ENCODE results near the gene LYL1.

Gene LYL1

GRCh38 chr19:13060233-13060963, 42.3 kb downstream of the LYL1 start:
- DNase-seq (ENCODE audit: low read depth in 3 of 3, low spot score in 1 of 3): no peak

GRCh38 chr19:13058951-13059660, 43.6 kb downstream of the LYL1 start:
- no peak for DNase-seq (ENCODE audit: low read depth in 3 of 3, low spot score in 1 of 3)

GRCh38 chr19:13057744-13058143, 44.9 kb downstream of the LYL1 start:
- DNase-seq (ENCODE audit: low read depth in 3 of 3, low spot score in 1 of 3): no peak

GRCh38 chr19:13057147-13057572, 45.5 kb downstream of the LYL1 start:
- DNase-seq (ENCODE audit: low read depth in 3 of 3, low spot score in 1 of 3): no peak

GRCh38 chr19:13056052-13056660, 46.5 kb downstream of the LYL1 start:
- no peak for DNase-seq (ENCODE audit: low read depth in 3 of 3, low spot score in 1 of 3)

GRCh38 chr19:13055213-13056051, 47.2 kb downstream of the LYL1 start:
- DNase-seq (ENCODE audit: low read depth in 3 of 3, low spot score in 1 of 3): no peak

- no peak for DNase-seq (ENCODE audit: low read depth in 3 of 3, low spot score in 1 of 3)
Measured at GRCh38 chr19:13054626-13055212, 47.9 kb downstream of the LYL1 start.

GRCh38 chr19:13053761-13054625, 48.7 kb downstream of the LYL1 start:
- DNase-seq (ENCODE audit: low read depth in 3 of 3, low spot score in 1 of 3): no peak

- DNase-seq (ENCODE audit: low read depth in 3 of 3, low spot score in 1 of 3): no peak
Measured at GRCh38 chr19:13053238-13053637, 49.4 kb downstream of the LYL1 start.

- no peak for DNase-seq (ENCODE audit: low read depth in 3 of 3, low spot score in 1 of 3)
Measured at GRCh38 chr19:13052447-13053175, 50.0 kb downstream of the LYL1 start.

- no peak for DNase-seq (ENCODE audit: low read depth in 3 of 3, low spot score in 1 of 3)
Measured at GRCh38 chr19:13051557-13052165, 51.0 kb downstream of the LYL1 start.

GRCh38 chr19:13050274-13050673, 52.4 kb downstream of the LYL1 start:
- no peak for DNase-seq (ENCODE audit: low read depth in 3 of 3, low spot score in 1 of 3)
